NB4 (cell line): ENCODE measurements around the gene CREB5.

Source experiments
- POLR2A ChIP-seq: IDR thresholded peaks from 2 replicates; pipeline ENCODE4 v1.6.1; 2011; ENCODE audit warnings: mild to moderate bottlenecking; ENCODE audit not compliant: insufficient read length; ENCODE audit errors: extremely low read depth
- TF ChIP-seq, protein P1 (sequence below): IDR thresholded peaks from one replicate; pipeline ENCODE4 v1.5.1; 2012; ENCODE audit warnings: low read depth, low read length
- TF ChIP-seq, protein P2 (sequence below): IDR thresholded peaks from 2 replicates; pipeline ENCODE4 v1.6.1; 2011; ENCODE audit warnings: low read depth, low read length

DNA sequence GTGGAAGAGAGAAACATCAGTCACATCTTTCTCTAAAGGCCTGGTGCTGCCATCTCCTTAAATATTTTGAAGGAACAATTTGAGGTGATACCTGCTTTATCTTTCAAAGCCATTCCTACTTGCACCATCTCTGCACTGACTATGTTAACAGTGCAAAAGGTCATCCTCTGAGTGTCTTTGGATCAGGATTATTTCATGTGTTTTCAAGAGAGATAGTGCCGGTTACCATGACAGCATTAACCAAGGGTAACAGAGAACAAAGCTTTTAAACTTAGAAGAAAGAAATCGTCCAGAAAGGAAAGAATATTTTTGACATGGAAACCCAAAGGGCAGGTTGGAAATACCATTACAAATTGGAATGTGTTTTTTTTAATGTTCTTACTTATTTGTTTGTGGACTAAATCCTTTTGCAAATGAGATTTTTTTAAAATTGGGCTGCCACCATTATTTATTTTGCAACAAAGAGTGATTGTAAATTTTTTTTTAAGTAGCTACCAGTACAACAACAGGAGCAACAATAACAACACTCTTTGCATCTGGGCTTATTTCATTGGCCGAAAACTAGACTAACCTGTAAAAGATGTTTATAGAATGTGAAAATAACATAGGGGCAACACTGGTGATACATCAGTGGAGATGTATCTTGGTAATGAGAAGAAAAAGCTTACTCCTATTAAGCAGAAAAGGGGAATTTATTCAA is 234.2 kb downstream of the CREB5 start:
- TF ChIP-seq POLR2A, result no peak
- TF ChIP-seq, protein P1, sequence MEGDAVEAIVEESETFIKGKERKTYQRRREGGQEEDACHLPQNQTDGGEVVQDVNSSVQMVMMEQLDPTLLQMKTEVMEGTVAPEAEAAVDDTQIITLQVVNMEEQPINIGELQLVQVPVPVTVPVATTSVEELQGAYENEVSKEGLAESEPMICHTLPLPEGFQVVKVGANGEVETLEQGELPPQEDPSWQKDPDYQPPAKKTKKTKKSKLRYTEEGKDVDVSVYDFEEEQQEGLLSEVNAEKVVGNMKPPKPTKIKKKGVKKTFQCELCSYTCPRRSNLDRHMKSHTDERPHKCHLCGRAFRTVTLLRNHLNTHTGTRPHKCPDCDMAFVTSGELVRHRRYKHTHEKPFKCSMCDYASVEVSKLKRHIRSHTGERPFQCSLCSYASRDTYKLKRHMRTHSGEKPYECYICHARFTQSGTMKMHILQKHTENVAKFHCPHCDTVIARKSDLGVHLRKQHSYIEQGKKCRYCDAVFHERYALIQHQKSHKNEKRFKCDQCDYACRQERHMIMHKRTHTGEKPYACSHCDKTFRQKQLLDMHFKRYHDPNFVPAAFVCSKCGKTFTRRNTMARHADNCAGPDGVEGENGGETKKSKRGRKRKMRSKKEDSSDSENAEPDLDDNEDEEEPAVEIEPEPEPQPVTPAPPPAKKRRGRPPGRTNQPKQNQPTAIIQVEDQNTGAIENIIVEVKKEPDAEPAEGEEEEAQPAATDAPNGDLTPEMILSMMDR, result no peak
- TF ChIP-seq, protein P2, sequence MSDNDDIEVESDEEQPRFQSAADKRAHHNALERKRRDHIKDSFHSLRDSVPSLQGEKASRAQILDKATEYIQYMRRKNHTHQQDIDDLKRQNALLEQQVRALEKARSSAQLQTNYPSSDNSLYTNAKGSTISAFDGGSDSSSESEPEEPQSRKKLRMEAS, result no peak
